ENCODE measurements around the gene VPS4A. TPM values are rescaled to one million over a fixed set of nuclear protein-coding genes. Genes with fewer than 3 reads are reported as not detected.
"Not testable (repeated sequence)": the region's sequence is repeated elsewhere in the genome, so short reads cannot be mapped to it uniquely, and the experiment has no call there.

VPS4A gene
- total RNA-seq, 1 experiment from 2014 or later, result 23.9 TPM

DNA sequence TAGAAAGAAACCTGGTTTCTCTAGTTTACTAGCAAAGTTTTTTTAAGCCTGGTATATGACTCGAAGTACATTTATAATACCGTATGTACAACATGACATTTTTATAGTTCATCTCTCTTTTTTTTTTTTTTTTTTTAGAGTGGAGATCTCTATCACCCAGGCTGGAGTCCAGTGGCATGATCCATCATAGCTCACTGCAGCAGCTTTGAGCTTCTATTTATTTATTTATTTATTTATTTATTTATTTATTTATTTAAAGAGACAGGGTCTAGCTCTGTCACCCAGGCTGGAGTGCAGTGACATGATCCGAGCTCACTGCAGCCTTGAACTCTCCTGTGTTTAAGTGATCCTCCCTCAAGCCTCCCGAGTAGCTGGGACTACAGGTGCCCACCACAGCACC is 25.9 kb upstream of the VPS4A start:
- no peak for DNase-seq (ENCODE audit: low read depth, low spot score)
- in situ Hi-C loops (cut with HindIII; ENCODE audit: low pct_unique_long_range_greater_than_20kb, low sequenced_read_pairs), result no loop called here
- intact Hi-C loops (cut with micrococcal nuclease; ENCODE audit: unreplicated experiment), result loop anchor here (5.0 kb wide), 1 partner anchor 133 kb away; no protein-coding TSS in a partner anchor
- BruUV-seq (replicated peaks), result no TSS peak
- no peaks in the 10 kb centered on the region for H3K9me3 ChIP-seq (ENCODE audit: control insufficient read depth, insufficient read depth, low read depth, low read length)
- ChIA-PET CTCF (interaction anchor here (0.7 kb wide), 2 partner anchors 53 to 97 kb away, joined by 4 to 10 read pairs; no protein-coding TSS in a partner anchor), POLR2A (interaction anchor here (0.6 kb wide), 1 partner anchor 185 kb away, joined by 3 read pairs; no protein-coding TSS in a partner anchor)
- no peak for ATAC-seq
- TF ChIP-seq, protein P1, sequence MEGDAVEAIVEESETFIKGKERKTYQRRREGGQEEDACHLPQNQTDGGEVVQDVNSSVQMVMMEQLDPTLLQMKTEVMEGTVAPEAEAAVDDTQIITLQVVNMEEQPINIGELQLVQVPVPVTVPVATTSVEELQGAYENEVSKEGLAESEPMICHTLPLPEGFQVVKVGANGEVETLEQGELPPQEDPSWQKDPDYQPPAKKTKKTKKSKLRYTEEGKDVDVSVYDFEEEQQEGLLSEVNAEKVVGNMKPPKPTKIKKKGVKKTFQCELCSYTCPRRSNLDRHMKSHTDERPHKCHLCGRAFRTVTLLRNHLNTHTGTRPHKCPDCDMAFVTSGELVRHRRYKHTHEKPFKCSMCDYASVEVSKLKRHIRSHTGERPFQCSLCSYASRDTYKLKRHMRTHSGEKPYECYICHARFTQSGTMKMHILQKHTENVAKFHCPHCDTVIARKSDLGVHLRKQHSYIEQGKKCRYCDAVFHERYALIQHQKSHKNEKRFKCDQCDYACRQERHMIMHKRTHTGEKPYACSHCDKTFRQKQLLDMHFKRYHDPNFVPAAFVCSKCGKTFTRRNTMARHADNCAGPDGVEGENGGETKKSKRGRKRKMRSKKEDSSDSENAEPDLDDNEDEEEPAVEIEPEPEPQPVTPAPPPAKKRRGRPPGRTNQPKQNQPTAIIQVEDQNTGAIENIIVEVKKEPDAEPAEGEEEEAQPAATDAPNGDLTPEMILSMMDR (IDR thresholded peaks at IDR 0.05), result no peak
- TF ChIP-seq SIN3A (IDR thresholded peaks at IDR 0.05; ENCODE audit: borderline replicate concordance, insufficient read depth, low read depth, low read length), result no peak
- no peaks in the 10 kb centered on the region for H3K27me3 ChIP-seq (ENCODE audit: control insufficient read depth, insufficient read depth, low read length)
- H3K4me1 ChIP-seq (ENCODE audit: control insufficient read depth, insufficient read depth, low read length), result no peaks in the 10 kb centered on the region
- no peak overlapping the region for H3K4me3 ChIP-seq (ENCODE audit: low read depth in 2 of 2, low read length in 2 of 2)
- no peaks in the 10 kb centered on the region; the same call in 1 of the 2 replicates for H3K36me3 ChIP-seq (ENCODE audit: control insufficient read depth, insufficient read depth, low read length)
- H3K27ac ChIP-seq (ENCODE audit: low read length), result no peak overlapping the region

DNA sequence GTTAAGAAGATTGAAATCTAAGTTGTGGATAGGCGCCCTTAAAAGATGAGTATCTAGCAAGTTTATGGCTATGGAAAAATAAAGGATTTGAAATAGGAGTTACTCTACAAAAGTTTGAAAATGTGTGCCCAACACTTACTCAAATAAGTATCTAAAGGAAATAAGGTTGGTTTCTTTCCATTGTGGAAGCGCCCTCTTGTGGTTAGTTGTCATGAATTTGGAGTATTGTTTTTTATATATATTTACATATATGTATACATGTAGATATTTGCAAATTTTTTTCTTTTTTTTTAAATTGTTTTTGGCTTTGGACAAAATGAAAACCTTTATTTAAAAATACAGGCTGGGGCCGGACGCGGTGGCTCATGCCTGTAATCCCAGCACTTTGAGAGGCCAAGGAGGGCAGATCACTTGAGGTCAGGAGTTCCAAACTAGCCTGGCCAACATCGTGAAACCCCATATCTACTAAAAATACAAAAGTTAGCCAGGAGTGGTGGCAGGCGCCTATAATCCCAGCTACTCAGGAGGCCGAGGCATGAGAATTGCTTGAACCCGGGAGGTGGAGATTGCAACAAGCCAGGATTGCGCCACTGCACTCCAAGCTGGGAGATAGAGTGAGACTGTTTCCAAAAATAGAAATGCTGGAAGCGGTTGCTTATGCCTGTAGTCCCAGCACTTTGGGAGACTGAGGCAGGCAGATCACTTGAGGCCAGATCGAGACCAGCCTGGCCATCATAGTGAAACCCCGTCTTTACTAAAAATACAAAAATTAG is 24.0 kb upstream of the VPS4A start:
- TF ChIP-seq TCF7L2 (IDR thresholded peaks at IDR 0.05; ENCODE audit: low read depth, low read length) (no peak), SIN3A (IDR thresholded peaks at IDR 0.05; ENCODE audit: borderline replicate concordance, insufficient read depth, low read depth, low read length) (no peak), POLR2AphosphoS5 (IDR thresholded peaks at IDR 0.05; ENCODE audit: low read depth, low read length) (no peak)
- TF ChIP-seq, protein P1 (IDR thresholded peaks at IDR 0.05), result peak; percentile 69
- TF ChIP-seq, protein P2, sequence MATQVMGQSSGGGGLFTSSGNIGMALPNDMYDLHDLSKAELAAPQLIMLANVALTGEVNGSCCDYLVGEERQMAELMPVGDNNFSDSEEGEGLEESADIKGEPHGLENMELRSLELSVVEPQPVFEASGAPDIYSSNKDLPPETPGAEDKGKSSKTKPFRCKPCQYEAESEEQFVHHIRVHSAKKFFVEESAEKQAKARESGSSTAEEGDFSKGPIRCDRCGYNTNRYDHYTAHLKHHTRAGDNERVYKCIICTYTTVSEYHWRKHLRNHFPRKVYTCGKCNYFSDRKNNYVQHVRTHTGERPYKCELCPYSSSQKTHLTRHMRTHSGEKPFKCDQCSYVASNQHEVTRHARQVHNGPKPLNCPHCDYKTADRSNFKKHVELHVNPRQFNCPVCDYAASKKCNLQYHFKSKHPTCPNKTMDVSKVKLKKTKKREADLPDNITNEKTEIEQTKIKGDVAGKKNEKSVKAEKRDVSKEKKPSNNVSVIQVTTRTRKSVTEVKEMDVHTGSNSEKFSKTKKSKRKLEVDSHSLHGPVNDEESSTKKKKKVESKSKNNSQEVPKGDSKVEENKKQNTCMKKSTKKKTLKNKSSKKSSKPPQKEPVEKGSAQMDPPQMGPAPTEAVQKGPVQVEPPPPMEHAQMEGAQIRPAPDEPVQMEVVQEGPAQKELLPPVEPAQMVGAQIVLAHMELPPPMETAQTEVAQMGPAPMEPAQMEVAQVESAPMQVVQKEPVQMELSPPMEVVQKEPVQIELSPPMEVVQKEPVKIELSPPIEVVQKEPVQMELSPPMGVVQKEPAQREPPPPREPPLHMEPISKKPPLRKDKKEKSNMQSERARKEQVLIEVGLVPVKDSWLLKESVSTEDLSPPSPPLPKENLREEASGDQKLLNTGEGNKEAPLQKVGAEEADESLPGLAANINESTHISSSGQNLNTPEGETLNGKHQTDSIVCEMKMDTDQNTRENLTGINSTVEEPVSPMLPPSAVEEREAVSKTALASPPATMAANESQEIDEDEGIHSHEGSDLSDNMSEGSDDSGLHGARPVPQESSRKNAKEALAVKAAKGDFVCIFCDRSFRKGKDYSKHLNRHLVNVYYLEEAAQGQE (IDR thresholded peaks at IDR 0.05; ENCODE audit: insufficient read depth in 1 of 2, low read depth in 2 of 2, low read length in 1 of 2), result no peak
- no TSS peak for BruUV-seq (replicated peaks)
- no peaks in the 10 kb centered on the region for H3K27me3 ChIP-seq (ENCODE audit: control insufficient read depth, insufficient read depth, low read length)
- CTCF ChIA-PET, result interaction anchor here (0.6 kb wide), 1 partner anchor 65 kb away, joined by 3 read pairs; no protein-coding TSS in a partner anchor
- no peak for ATAC-seq
- in situ Hi-C loops (cut with HindIII; ENCODE audit: low pct_unique_long_range_greater_than_20kb, low sequenced_read_pairs), result no loop called here
- no peaks in the 10 kb centered on the region for H3K4me1 ChIP-seq (ENCODE audit: control insufficient read depth, insufficient read depth, low read length)
- H3K4me3 ChIP-seq (ENCODE audit: low read depth in 2 of 2, low read length in 2 of 2), result no peak overlapping the region
- intact Hi-C loops (cut with micrococcal nuclease; ENCODE audit: unreplicated experiment), result loop anchor here (5.0 kb wide), 1 partner anchor 135 kb away; no protein-coding TSS in a partner anchor
- H3K36me3 ChIP-seq (ENCODE audit: control insufficient read depth, insufficient read depth, low read length), result no peaks in the 10 kb centered on the region; the same call in 1 of the 2 replicates
- POLR2A ChIA-PET, result no interaction called here
- DNase-seq (ENCODE audit: low read depth, low spot score), result peak; percentile 2
- no peaks in the 10 kb centered on the region for H3K9me3 ChIP-seq (ENCODE audit: control insufficient read depth, insufficient read depth, low read depth, low read length)
- H3K27ac ChIP-seq (ENCODE audit: low read length), result no peak overlapping the region

DNA sequence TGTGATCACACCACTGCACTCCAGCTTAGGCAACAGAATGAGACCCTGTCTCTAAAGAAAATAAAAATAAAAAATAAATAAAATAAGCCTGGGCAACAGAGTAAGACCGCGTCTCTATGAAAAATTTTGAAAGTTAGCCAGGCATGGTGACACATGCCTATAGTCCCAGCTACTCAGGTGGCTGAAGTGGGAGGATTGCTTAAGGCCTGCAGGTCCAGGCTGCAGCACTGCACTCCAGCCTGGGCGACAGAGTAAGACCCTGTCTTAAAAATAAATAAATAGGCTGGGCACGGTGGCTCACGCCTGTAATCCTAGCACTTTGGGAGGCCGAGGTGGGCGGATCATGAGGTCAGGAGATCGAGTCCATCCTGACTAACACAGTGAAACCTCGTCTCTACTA is 19.5 kb upstream of the VPS4A start:
- CTCF ChIA-PET; H3K27me3 ChIP-seq (ENCODE audit: control insufficient read depth, insufficient read depth, low read length); H3K9me3 ChIP-seq (ENCODE audit: control insufficient read depth, insufficient read depth, low read depth, low read length); DNase-seq (ENCODE audit: low read depth, low spot score); H3K4me1 ChIP-seq (ENCODE audit: control insufficient read depth, insufficient read depth, low read length); BruUV-seq (replicated peaks); H3K27ac ChIP-seq (ENCODE audit: low read length); ATAC-seq; intact Hi-C loops (cut with micrococcal nuclease; ENCODE audit: unreplicated experiment); in situ Hi-C loops (cut with HindIII; ENCODE audit: low pct_unique_long_range_greater_than_20kb, low sequenced_read_pairs); H3K36me3 ChIP-seq (ENCODE audit: control insufficient read depth, insufficient read depth, low read length); H3K4me3 ChIP-seq (ENCODE audit: low read depth in 2 of 2, low read length in 2 of 2): not testable (repeated sequence)
- POLR2A ChIA-PET, result interaction anchor here (0.5 kb wide), 1 partner anchor 157 kb away, joined by 12 read pairs; no protein-coding TSS in a partner anchor
